Parathyroid adenoma (tissue), 2 donors: Measurements from ENCODE around the gene ITPK1.

Source experiments
- H2AFZ ChIP-seq: fragments of 300-600 bp; sonication (generic); one replicate; pipeline ENCODE4 v1.7.0; 2017; ENCODE audit warnings: antibody characterized with exemption, mild to moderate bottlenecking
- H3K27ac ChIP-seq: fragments of 300-600 bp; sonication (generic); one replicate; pipeline ENCODE4 v1.7.0; 2017
- H3K27me3 ChIP-seq: fragments of 300-600 bp; sonication (generic); one replicate; pipeline ENCODE4 v1.7.0; 2017; ENCODE audit warnings: low read length; ENCODE audit not compliant: control insufficient read depth, insufficient read depth
- H3K36me3 ChIP-seq: fragments of 300-600 bp; sonication (generic); one replicate; pipeline ENCODE4 v1.7.0; 2017; ENCODE audit warnings: low read length; ENCODE audit not compliant: control insufficient read depth, insufficient read depth
- H3K4me1 ChIP-seq: fragments of 300-600 bp; sonication (generic); one replicate; pipeline ENCODE4 v1.7.0; 2017; ENCODE audit warnings: control low read depth
- H3K4me2 ChIP-seq: fragments of 300-600 bp; sonication (generic); one replicate; pipeline ENCODE4 v1.7.0; 2017; ENCODE audit warnings: low read length
- H3K4me3 ChIP-seq: fragments of 300-600 bp; sonication (generic); one replicate; pipeline ENCODE4 v1.7.0; 2017; ENCODE audit warnings: low read depth, low read length
- H3K79me2 ChIP-seq: fragments of 300-600 bp; sonication (generic); one replicate; pipeline ENCODE4 v1.7.0; 2017; ENCODE audit warnings: control low read depth
- H3K9ac ChIP-seq: fragments of 300-600 bp; sonication (generic); one replicate; pipeline ENCODE4 v1.7.0; 2017; ENCODE audit warnings: mild to moderate bottlenecking
- H3K9me3 ChIP-seq: fragments of 300-600 bp; sonication (generic); one replicate; pipeline ENCODE4 v1.7.0; 2017; ENCODE audit warnings: low read length; ENCODE audit not compliant: control insufficient read depth
- CTCF ChIP-seq: fragments of 300-600 bp; sonication (generic); IDR thresholded peaks from one replicate; pipeline ENCODE4 v1.7.0; 2017; ENCODE audit warnings: antibody characterized with exemption, mild to moderate bottlenecking
- donor health status: primary hyperparathyroidism.

The ITPK1 gene

GRCh38 chr14:93081876-93082570 lies 33.7 kb downstream of the ITPK1 start:
- H2AFZ ChIP-seq, result no peak overlapping the region
- no peaks in the 10 kb centered on the region for H3K9me3 ChIP-seq
- no peaks in the 10 kb centered on the region for H3K36me3 ChIP-seq
- peaks cover 32% of the 10 kb centered on the region for H3K79me2 ChIP-seq
- H3K9ac ChIP-seq, result no peak overlapping the region
- H3K27ac ChIP-seq, result no peak overlapping the region
- no peaks in the 10 kb centered on the region for H3K4me1 ChIP-seq
- no peak overlapping the region for H3K4me3 ChIP-seq
- no peak overlapping the region for H3K4me2 ChIP-seq
- no peaks in the 10 kb centered on the region for H3K27me3 ChIP-seq
- no peak for TF ChIP-seq CTCF

- H3K9me3 ChIP-seq, result no peaks in the 10 kb centered on the region
- no peak overlapping the region for H3K9ac ChIP-seq
- H3K4me2 ChIP-seq, result no peak overlapping the region
- no peak for TF ChIP-seq CTCF
- H3K27ac ChIP-seq, result no peak overlapping the region
- H3K4me3 ChIP-seq, result no peak overlapping the region
- H3K36me3 ChIP-seq, result no peaks in the 10 kb centered on the region
- H3K4me1 ChIP-seq, result no peaks in the 10 kb centered on the region
- no peaks in the 10 kb centered on the region for H3K27me3 ChIP-seq
- peaks cover 34% of the 10 kb centered on the region for H3K79me2 ChIP-seq
- no peak overlapping the region for H2AFZ ChIP-seq
Observed at GRCh38 chr14:93079865-93080403, 35.8 kb downstream of the ITPK1 start.

GRCh38 chr14:93079321-93079720 lies 36.4 kb downstream of the ITPK1 start:
- H3K9me3 ChIP-seq, result no peaks in the 10 kb centered on the region
- no peaks in the 10 kb centered on the region for H3K27me3 ChIP-seq
- no peaks in the 10 kb centered on the region for H3K36me3 ChIP-seq
- H3K4me2 ChIP-seq, result no peak overlapping the region
- no peak for TF ChIP-seq CTCF
- H3K79me2 ChIP-seq, result peaks cover 31% of the 10 kb centered on the region
- no peak overlapping the region for H3K4me3 ChIP-seq
- no peaks in the 10 kb centered on the region for H3K4me1 ChIP-seq
- H3K27ac ChIP-seq, result no peak overlapping the region
- H3K9ac ChIP-seq, result no peak overlapping the region
- H2AFZ ChIP-seq, result no peak overlapping the region

GRCh38 chr14:93078870-93079269 lies 36.9 kb downstream of the ITPK1 start:
- Histone ChIP-seq H3K27ac (no peak overlapping the region), H3K4me1 (no peaks in the 10 kb centered on the region)
- TF ChIP-seq CTCF, result no peak

GRCh38 chr14:93076755-93077154 lies 39.0 kb downstream of the ITPK1 start:
- Histone ChIP-seq H3K27me3 (no peaks in the 10 kb centered on the region), H3K9me3 (no peaks in the 10 kb centered on the region), H3K36me3 (no peaks in the 10 kb centered on the region), H3K4me1 (no peaks in the 10 kb centered on the region), H3K27ac (no peak overlapping the region), H3K9ac (no peak overlapping the region), H2AFZ (no peak overlapping the region), H3K4me3 (no peak overlapping the region), H3K79me2 (peaks cover 21% of the 10 kb centered on the region), H3K4me2 (no peak overlapping the region)
- no peak for TF ChIP-seq CTCF

More at GRCh38 chr14:93078870-93079269, 36.9 kb downstream of the ITPK1 start:
- no peaks in the 10 kb centered on the region for H3K9me3 ChIP-seq
- peaks cover 29% of the 10 kb centered on the region for H3K79me2 ChIP-seq
- H2AFZ ChIP-seq, result no peak overlapping the region
- no peaks in the 10 kb centered on the region for H3K36me3 ChIP-seq
- H3K27me3 ChIP-seq, result no peaks in the 10 kb centered on the region
- H3K4me2 ChIP-seq, result no peak overlapping the region
- H3K9ac ChIP-seq, result no peak overlapping the region
- H3K4me3 ChIP-seq, result no peak overlapping the region
